Mucosa of rectum (tissue), 2 donors: Measurements from ENCODE around the gene ZNF320.
"Not testable (repeated sequence)": the region's sequence is repeated elsewhere in the genome, so short reads cannot be mapped to it uniquely, and the experiment has no call there.

Source experiments
- H3K27ac ChIP-seq, 2 donors: one replicate each; pipeline ENCODE4 v1.7.0; 2013; ENCODE audit warnings: inconsistent platforms in 2 of 2, low read depth in 2 of 2, low read length in 2 of 2
- H3K27me3 ChIP-seq, 2 donors: one replicate each; pipeline ENCODE4 v1.7.0; 2013; ENCODE audit warnings: low read length in 2 of 2; ENCODE audit not compliant: control insufficient read depth in 2 of 2, insufficient read depth in 2 of 2
- H3K36me3 ChIP-seq, 2 donors: one replicate each; pipeline ENCODE4 v1.7.0; 2013; ENCODE audit warnings: low read length in 2 of 2; ENCODE audit not compliant: control insufficient read depth in 2 of 2, insufficient read depth in 2 of 2
- H3K4me1 ChIP-seq, 2 donors: one replicate each; pipeline ENCODE4 v1.7.0; 2013; ENCODE audit warnings: low read length in 2 of 2, mild to moderate bottlenecking in 1 of 2; ENCODE audit not compliant: control insufficient read depth in 2 of 2, insufficient read depth in 2 of 2
- H3K4me3 ChIP-seq, 2 donors: one replicate each; pipeline ENCODE4 v1.7.0; 2013; ENCODE audit warnings: low read length in 2 of 2
- H3K9ac ChIP-seq, 2 donors: one replicate each; pipeline ENCODE4 v1.7.0; 2013; ENCODE audit warnings: low read length in 2 of 2, low read depth in 1 of 2, mild to moderate bottlenecking in 1 of 2
- H3K9me3 ChIP-seq, 2 donors: one replicate each; pipeline ENCODE4 v1.7.0; 2013; ENCODE audit warnings: low read length in 2 of 2; ENCODE audit not compliant: control insufficient read depth in 2 of 2
- donor health status: healthy.
- donor health status: Normal muscosa, but diverticular disease.

ZNF320 gene

GRCh38 chr19:52941523-52941922, 44.1 kb upstream of the ZNF320 start:
- not testable (repeated sequence) for H3K9me3 ChIP-seq

GRCh38 chr19:52940905-52941304, 43.5 kb upstream of the ZNF320 start:
- peak overlapping the region in 1 of 2 donors; percentile 92 for H3K27ac ChIP-seq
- not testable (repeated sequence) for H3K36me3 ChIP-seq

More at GRCh38 chr19:52941523-52941922, 44.1 kb upstream of the ZNF320 start:
- H3K4me1 ChIP-seq: peaks cover 30 to 44% of the 10 kb centered on the region in 2 donors
- H3K9ac ChIP-seq: peak overlapping the region; percentile 97 to 99
- peak overlapping the region; percentile 85 to 96 for H3K4me3 ChIP-seq
- peak overlapping the region; percentile 92 to 93 for H3K27ac ChIP-seq
- not testable (repeated sequence) for H3K27me3 ChIP-seq, H3K36me3 ChIP-seq

GRCh38 chr19:52938761-52939160, 41.3 kb upstream of the ZNF320 start:
- Histone ChIP-seq H3K36me3 (peaks cover 0 to 7% of the 10 kb centered on the region in 2 donors), H3K27me3 (no peaks in the 10 kb centered on the region), H3K9me3 (no peaks in the 10 kb centered on the region), H3K27ac (peak overlapping the region; percentile 35 to 75), H3K4me1 (peaks cover 33 to 50% of the 10 kb centered on the region in 2 donors), H3K9ac (peak overlapping the region in 1 of 2 donors; percentile 33), H3K4me3 (no peak overlapping the region)

More at GRCh38 chr19:52940905-52941304, 43.5 kb upstream of the ZNF320 start:
- H3K27me3 ChIP-seq, H3K9me3 ChIP-seq: not testable (repeated sequence)
- Histone ChIP-seq H3K4me3 (peak overlapping the region in 1 of 2 donors; percentile 85), H3K4me1 (peaks cover 33 to 48% of the 10 kb centered on the region in 2 donors), H3K9ac (peak overlapping the region in 1 of 2 donors; percentile 42)

- peak overlapping the region in 1 of 2 donors; percentile 44 for H3K9ac ChIP-seq
- H3K4me3 ChIP-seq: peak overlapping the region; percentile 19 to 44
- H3K9me3 ChIP-seq: no peaks in the 10 kb centered on the region
- peak overlapping the region; percentile 86 to 94 for H3K27ac ChIP-seq
- peaks cover 33 to 50% of the 10 kb centered on the region in 2 donors for H3K4me1 ChIP-seq
- H3K36me3 ChIP-seq: peaks cover 4 to 7% of the 10 kb centered on the region in 2 donors
- H3K27me3 ChIP-seq: no peaks in the 10 kb centered on the region
Measured at GRCh38 chr19:52936954-52937325, 39.5 kb upstream of the ZNF320 start.

GRCh38 chr19:52936151-52936953, 38.9 kb upstream of the ZNF320 start:
- H3K9ac ChIP-seq: peak overlapping the region in 1 of 2 donors; percentile 72
- no peaks in the 10 kb centered on the region for H3K27me3 ChIP-seq
- peak overlapping the region; percentile 86 to 94 for H3K27ac ChIP-seq
- H3K4me1 ChIP-seq: peaks cover 33 to 50% of the 10 kb centered on the region in 2 donors
- H3K36me3 ChIP-seq: peaks cover 4 to 7% of the 10 kb centered on the region in 2 donors
- no peaks in the 10 kb centered on the region for H3K9me3 ChIP-seq
- H3K4me3 ChIP-seq: peak overlapping the region; percentile 19 to 52

- H3K4me3 ChIP-seq: peak overlapping the region; percentile 33 to 52
- peak overlapping the region; percentile 52 to 72 for H3K9ac ChIP-seq
- H3K27me3 ChIP-seq: no peaks in the 10 kb centered on the region
- peak overlapping the region; percentile 86 to 94 for H3K27ac ChIP-seq
- H3K9me3 ChIP-seq: no peaks in the 10 kb centered on the region
- peaks cover 33 to 48% of the 10 kb centered on the region in 2 donors for H3K4me1 ChIP-seq
- H3K36me3 ChIP-seq: peaks cover 4 to 7% of the 10 kb centered on the region in 2 donors
Measured at GRCh38 chr19:52935434-52935833, 38.0 kb upstream of the ZNF320 start.

- Histone ChIP-seq H3K4me1 (peaks cover 2 to 15% of the 10 kb centered on the region in 2 donors), H3K27ac (peak overlapping the region in 1 of 2 donors; percentile 37), H3K36me3 (peaks cover 13% of the 10 kb centered on the region in 2 donors)
- not testable (repeated sequence) for H3K4me3 ChIP-seq, H3K9me3 ChIP-seq, H3K27me3 ChIP-seq, H3K9ac ChIP-seq
Measured at GRCh38 chr19:52924641-52925040, 27.2 kb upstream of the ZNF320 start.

GRCh38 chr19:52923778-52924593, 26.6 kb upstream of the ZNF320 start:
- Histone ChIP-seq H3K4me3 (peak overlapping the region; percentile 78 to 98), H3K27ac (peak overlapping the region; percentile 92 to 97), H3K9me3 (no peaks in the 10 kb centered on the region), H3K9ac (peak overlapping the region; percentile 68 to 78), H3K4me1 (peaks cover 2 to 15% of the 10 kb centered on the region in 2 donors), H3K36me3 (peaks cover 8 to 10% of the 10 kb centered on the region in 2 donors), H3K27me3 (no peaks in the 10 kb centered on the region)

GRCh38 chr19:52922841-52923777, 25.7 kb upstream of the ZNF320 start, which contains the start of gene ZNF888:
Gene ZNF888 (minus strand): TSS chr19:52923428. CDS start chr19:52917873, 5,555 bp downstream.
- H3K9ac ChIP-seq: peak within 1 kb of the TSS; percentile 85 to 99
- H3K36me3 ChIP-seq: peaks cover under 1 to 2% of the 10 kb centered on the region in 2 donors
- H3K27ac ChIP-seq: peak within 1 kb of the TSS; percentile 92 to 97

More at GRCh38 chr19:52922841-52923777, 25.7 kb upstream of the ZNF320 start, which contains the start of gene ZNF888:
- no peaks in the 10 kb centered on the region for H3K27me3 ChIP-seq
- peak within 1 kb of the TSS; percentile 78 to 98 for H3K4me3 ChIP-seq
- H3K9me3 ChIP-seq: no peaks in the 10 kb centered on the region
- H3K4me1 ChIP-seq: peaks cover 2 to 15% of the 10 kb centered on the region in 2 donors
